A673 (cell line): ENCODE results near the gene GRID2. TPM values are rescaled to one million over a fixed set of nuclear protein-coding genes. Genes with fewer than 3 reads are reported as not detected.
A peak's percentile ranks its signal among the peaks of the same experiment; 100 is the strongest.

Experiments used
- BruUV-seq: library from RNA; stranded (reverse); fragments of 400-500 nt; replicated peaks from 2 replicates; lab custom pipeline; 2021; lab: Mats Ljungman, UMichigan
- CTCF ChIA-PET: fragments of 300-600 bp; sonication (Branson Sonifier 250); formaldehyde crosslinking; loops from one replicate; lab custom pipeline; 2022; ENCODE audit warnings: antibody characterized with exemption; lab: Charles Lee
- POLR2A ChIA-PET: fragments of 300-600 bp; sonication (Branson Sonifier 250); formaldehyde crosslinking; loops from one replicate; lab custom pipeline; 2022; ENCODE audit warnings: antibody characterized with exemption; ENCODE audit not compliant: low non-redundant PET; lab: Charles Lee
- DNase-seq: peaks from one replicate; pipeline ENCODE4 v3.0.0-alpha.2; 2015; ENCODE audit warnings: low spot score
- H3K27ac ChIP-seq: fragments of 200-600 bp; sonication (generic); 2 replicates; pipeline ENCODE4 v1.5.1; 2016; ENCODE audit warnings: mixed run types, low read depth, mild to moderate bottlenecking, mixed read lengths, antibody characterized with exemption, low read length; ENCODE audit not compliant: poor library complexity, severe bottlenecking
- H3K27me3 ChIP-seq: fragments of 200-600 bp; sonication (generic); replicated peaks from 2 replicates; pipeline ENCODE4 v1.6.1; 2017; ENCODE audit warnings: mixed run types, low read depth, mild to moderate bottlenecking, mixed read lengths, antibody characterized with exemption, low read length; ENCODE audit not compliant: insufficient read depth, poor library complexity
- H3K36me3 ChIP-seq: fragments of 200-600 bp; sonication (generic); 2 replicates; pipeline ENCODE4 v1.6.1; 2016; ENCODE audit warnings: mixed run types, mild to moderate bottlenecking, mixed read lengths, antibody characterized with exemption, low read length; ENCODE audit not compliant: insufficient read depth, poor library complexity, severe bottlenecking
- H3K4me1 ChIP-seq: fragments of 200-600 bp; sonication (generic); 2 replicates; pipeline ENCODE4 v1.6.1; 2017; ENCODE audit warnings: mixed run types, mild to moderate bottlenecking, mixed read lengths, antibody characterized with exemption, low read length; ENCODE audit not compliant: insufficient read depth, poor library complexity, severe bottlenecking
- H3K4me3 ChIP-seq: fragments of 200-600 bp; sonication (generic); 2 replicates; pipeline ENCODE4 v1.5.1; 2016; ENCODE audit warnings: low read depth, mixed run types, mild to moderate bottlenecking, mixed read lengths, low read length; ENCODE audit not compliant: poor library complexity, severe bottlenecking
- H3K9me3 ChIP-seq: fragments of 200-600 bp; sonication (generic); 2 replicates; pipeline ENCODE4 v1.6.1; 2016; ENCODE audit warnings: mixed run types, low read depth, mild to moderate bottlenecking, mixed read lengths, antibody characterized with exemption, low read length; ENCODE audit not compliant: poor library complexity, severe bottlenecking
- CTCF ChIP-seq: fragments of 300-800, 200-600 bp; sonication (generic); conservative IDR thresholded peaks from 2 replicates; pipeline ENCODE4 v1.5.1; 2017; ENCODE audit warnings: low read depth, mild to moderate bottlenecking, antibody characterized with exemption, low read length, moderate library complexity, mixed read lengths
- EZH2 ChIP-seq: fragments of 200-600 bp; sonication (generic); IDR thresholded peaks from 2 replicates; pipeline ENCODE4 v1.6.1; 2017; ENCODE audit warnings: borderline replicate concordance, low read depth, mild to moderate bottlenecking, mixed read lengths, antibody characterized with exemption, low read length; ENCODE audit not compliant: poor library complexity, severe bottlenecking
- intact Hi-C: fragments of 100-400 bp; cut with micrococcal nuclease; formaldehyde crosslinking; loops from one replicate; pipeline ENCODE4 v1.10.0; 2022; ENCODE audit not compliant: unreplicated experiment
- total RNA-seq: library from RNA; stranded (reverse); gene quantifications from 2 replicates; pipeline ENCODE4 v1.2.3, GENCODE V29; 2021

Gene GRID2
- total RNA-seq, 1 experiment from 2014 or later = not detected

- BruUV-seq = no TSS peak
- Histone ChIP-seq H3K27me3 (no peaks in the 10 kb centered on the region), H3K9me3 (no peaks in the 10 kb centered on the region), H3K36me3 (no peaks in the 10 kb centered on the region), H3K4me3 (no peak overlapping the region), H3K4me1 (no peaks in the 10 kb centered on the region), H3K27ac (no peak overlapping the region)
- CTCF ChIA-PET = no interaction called here
- no peak for DNase-seq
- TF ChIP-seq EZH2 = no peak
- no peak for TF ChIP-seq CTCF
- POLR2A ChIA-PET = no interaction called here
- intact Hi-C loops = no loop called here
These were observed 1211.4 kb downstream of the GRID2 start for GRCh38 chr4:93515208-93515607.

- H3K36me3 ChIP-seq = no peaks in the 10 kb centered on the region
- H3K27me3 ChIP-seq = no peaks in the 10 kb centered on the region
- no peak overlapping the region for H3K27ac ChIP-seq
- H3K4me1 ChIP-seq = peaks cover 5% of the 10 kb centered on the region
- intact Hi-C loops = loop anchor here (10.0 kb wide), 1 partner anchor 215 kb away; no protein-coding TSS in a partner anchor
- DNase-seq = no peak
- no TSS peak for BruUV-seq
- H3K9me3 ChIP-seq = no peaks in the 10 kb centered on the region
- CTCF ChIA-PET = no interaction called here
- TF ChIP-seq EZH2 (no peak), CTCF (no peak)
- no peak overlapping the region for H3K4me3 ChIP-seq
- POLR2A ChIA-PET = no interaction called here
These were observed 1226.1 kb downstream of the GRID2 start for GRCh38 chr4:93529692-93530372.

- DNase-seq = peak; percentile 37
- TF ChIP-seq CTCF (no peak), EZH2 (no peak)
- peak overlapping the region; percentile 47 for H3K27ac ChIP-seq
- intact Hi-C loops = loop anchor here (10.0 kb wide), 1 partner anchor 217 kb away; no protein-coding TSS in a partner anchor
- peaks cover 5% of the 10 kb centered on the region for H3K4me1 ChIP-seq
- ChIA-PET POLR2A (no interaction called here), CTCF (no interaction called here)
- H3K4me3 ChIP-seq = no peak overlapping the region
- BruUV-seq = no TSS peak
- no peaks in the 10 kb centered on the region for H3K27me3 ChIP-seq
- H3K9me3 ChIP-seq = no peaks in the 10 kb centered on the region
- no peaks in the 10 kb centered on the region for H3K36me3 ChIP-seq
These were observed 1228.5 kb downstream of the GRID2 start for GRCh38 chr4:93532234-93532633.
